ENCODE data around the gene SULF2. TPM values are rescaled to one million over a fixed set of nuclear protein-coding genes. Genes with fewer than 3 reads are reported as not detected.

The SULF2 gene
- total RNA-seq, 2 experiments from 2014 or later = 0.47 to 0.50 TPM

DNA sequence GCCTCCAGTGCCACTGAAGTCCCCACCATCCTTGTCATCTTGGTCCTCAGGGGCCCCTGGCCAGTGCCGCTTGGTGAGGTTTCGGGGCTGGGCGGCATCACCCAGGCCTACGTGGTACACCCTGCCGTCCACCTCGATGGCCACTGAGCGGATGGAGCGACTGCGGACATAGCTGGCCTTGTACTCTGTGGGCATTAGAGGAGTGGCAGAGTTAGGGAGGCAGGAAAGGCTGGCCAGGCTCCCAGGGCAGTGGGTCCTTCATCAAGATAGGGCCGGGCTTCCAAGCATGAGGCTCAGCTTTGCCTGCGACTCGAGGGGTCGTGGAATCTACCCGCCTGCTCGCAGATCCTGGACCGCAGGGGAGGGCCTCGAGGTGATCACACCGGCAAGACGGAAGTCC, 119.0 kb downstream of the SULF2 start:
- POLR2A ChIA-PET = no interaction called here
- CTCF ChIA-PET = interaction anchor here (1.1 to 1.9 kb wide), 2 partner anchors 11 to 12 kb away, joined by 3 to 5 read pairs; no protein-coding TSS in a partner anchor
- Mint-ChIP-seq H3K27me3 (no peaks in the 10 kb centered on the region), H3K4me3 (no peak overlapping the region), H3K4me1 (ENCODE audit: low read depth) (peaks cover 5% of the 10 kb centered on the region), H3K36me3 (ENCODE audit: low read depth) (no peaks in the 10 kb centered on the region), H3K27ac (no peak overlapping the region), H3K9me3 (no peaks in the 10 kb centered on the region)
- ATAC-seq (no peak), DNase-seq (no peak)
- TF ChIP-seq, protein P1, sequence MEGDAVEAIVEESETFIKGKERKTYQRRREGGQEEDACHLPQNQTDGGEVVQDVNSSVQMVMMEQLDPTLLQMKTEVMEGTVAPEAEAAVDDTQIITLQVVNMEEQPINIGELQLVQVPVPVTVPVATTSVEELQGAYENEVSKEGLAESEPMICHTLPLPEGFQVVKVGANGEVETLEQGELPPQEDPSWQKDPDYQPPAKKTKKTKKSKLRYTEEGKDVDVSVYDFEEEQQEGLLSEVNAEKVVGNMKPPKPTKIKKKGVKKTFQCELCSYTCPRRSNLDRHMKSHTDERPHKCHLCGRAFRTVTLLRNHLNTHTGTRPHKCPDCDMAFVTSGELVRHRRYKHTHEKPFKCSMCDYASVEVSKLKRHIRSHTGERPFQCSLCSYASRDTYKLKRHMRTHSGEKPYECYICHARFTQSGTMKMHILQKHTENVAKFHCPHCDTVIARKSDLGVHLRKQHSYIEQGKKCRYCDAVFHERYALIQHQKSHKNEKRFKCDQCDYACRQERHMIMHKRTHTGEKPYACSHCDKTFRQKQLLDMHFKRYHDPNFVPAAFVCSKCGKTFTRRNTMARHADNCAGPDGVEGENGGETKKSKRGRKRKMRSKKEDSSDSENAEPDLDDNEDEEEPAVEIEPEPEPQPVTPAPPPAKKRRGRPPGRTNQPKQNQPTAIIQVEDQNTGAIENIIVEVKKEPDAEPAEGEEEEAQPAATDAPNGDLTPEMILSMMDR (IDR thresholded peaks at IDR 0.05) = no peak
- intact Hi-C loops (cut with micrococcal nuclease) = no loop called here

DNA sequence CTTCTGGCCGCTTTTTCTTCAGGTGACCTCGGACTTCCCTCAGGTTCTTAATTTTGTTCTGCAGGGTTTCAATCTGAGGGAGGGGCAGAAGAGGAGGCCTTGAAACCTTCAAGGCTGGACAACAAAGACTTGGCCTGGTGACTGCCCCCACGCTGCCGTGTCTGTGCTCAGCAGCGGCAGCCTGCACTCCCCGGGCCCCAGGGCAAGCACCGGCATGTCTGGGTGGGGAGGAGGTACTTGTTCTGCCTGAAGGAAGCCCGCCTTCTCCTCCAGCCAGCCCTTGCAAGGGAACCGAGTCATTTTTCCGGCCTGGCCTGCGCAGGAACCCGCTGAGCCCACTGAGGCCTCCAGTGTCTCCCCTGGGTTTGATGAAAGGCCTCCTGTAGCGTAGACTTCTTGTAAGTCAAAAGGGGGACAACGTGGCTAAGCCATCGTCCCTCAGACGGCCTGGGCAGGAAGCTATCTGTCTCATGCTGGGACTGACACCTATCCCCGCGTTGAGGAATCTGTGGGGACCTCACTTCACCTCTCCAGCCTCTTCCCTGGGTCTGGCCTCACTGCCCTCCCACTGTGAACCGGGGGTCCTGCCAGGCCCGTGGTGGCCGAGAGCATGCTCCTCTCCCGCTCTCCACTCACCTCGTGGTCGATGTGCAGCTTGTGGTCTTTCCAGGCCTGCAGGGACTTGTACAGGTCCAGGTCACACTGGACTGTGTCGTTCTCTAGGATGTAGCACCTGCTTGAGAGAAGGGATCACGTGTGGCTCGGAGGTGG, 119.9 kb downstream of the SULF2 start:
- ATAC-seq (no peak), DNase-seq (no peak)
- CTCF ChIA-PET = interaction anchor here (1.9 to 2.7 kb wide), 3 partner anchors 9 to 955 kb away, joined by 5 to 10 read pairs (median 5); no protein-coding TSS in a partner anchor
- Mint-ChIP-seq H3K36me3 (ENCODE audit: low read depth) (no peaks in the 10 kb centered on the region), H3K9me3 (no peaks in the 10 kb centered on the region), H3K4me3 (no peak overlapping the region), H3K4me1 (ENCODE audit: low read depth) (peaks cover 5% of the 10 kb centered on the region), H3K27me3 (no peaks in the 10 kb centered on the region), H3K27ac (no peak overlapping the region)
- intact Hi-C loops (cut with micrococcal nuclease) = no loop called here
- TF ChIP-seq, protein P1 (IDR thresholded peaks at IDR 0.05) = no peak
- POLR2A ChIA-PET = no interaction called here

DNA sequence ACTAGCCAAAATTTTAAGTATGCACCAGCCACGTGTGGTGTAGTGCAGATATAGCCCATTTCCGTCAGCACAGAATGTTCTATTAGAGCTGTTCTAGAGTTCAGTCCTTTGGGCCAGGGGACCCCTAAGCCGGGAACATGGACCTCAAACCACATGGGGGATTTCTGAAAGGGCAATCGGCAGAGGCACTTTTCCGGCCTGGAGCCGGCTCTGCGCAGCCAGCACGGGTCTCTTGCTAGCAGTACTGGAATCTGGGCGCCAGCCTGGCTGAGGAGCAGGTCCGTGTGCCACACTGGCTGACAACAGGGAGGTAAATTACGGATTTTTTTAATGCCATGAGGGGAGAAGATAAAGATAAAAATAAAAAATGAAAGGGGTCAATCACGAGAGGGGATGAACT, 120.5 kb downstream of the SULF2 start:
- intact Hi-C loops (cut with micrococcal nuclease) = no loop called here
- ChIA-PET POLR2A (interaction anchor here (1.1 kb wide), 1 partner anchor 9 kb away, joined by 3 read pairs; no protein-coding TSS in a partner anchor), CTCF (interaction anchor here (0.8 to 2.7 kb wide), 12 partner anchors 8 to 956 kb away, joined by 3 to 18 read pairs (median 5); no protein-coding TSS in a partner anchor)
- Mint-ChIP-seq H3K4me3 (no peak overlapping the region), H3K9me3 (no peaks in the 10 kb centered on the region), H3K4me1 (ENCODE audit: low read depth) (peaks cover 5% of the 10 kb centered on the region), H3K27ac (no peak overlapping the region), H3K27me3 (no peaks in the 10 kb centered on the region), H3K36me3 (ENCODE audit: low read depth) (no peaks in the 10 kb centered on the region)
- DNase-seq (no peak), ATAC-seq (no peak)
- TF ChIP-seq, protein P1 (IDR thresholded peaks at IDR 0.05) = no peak

DNA sequence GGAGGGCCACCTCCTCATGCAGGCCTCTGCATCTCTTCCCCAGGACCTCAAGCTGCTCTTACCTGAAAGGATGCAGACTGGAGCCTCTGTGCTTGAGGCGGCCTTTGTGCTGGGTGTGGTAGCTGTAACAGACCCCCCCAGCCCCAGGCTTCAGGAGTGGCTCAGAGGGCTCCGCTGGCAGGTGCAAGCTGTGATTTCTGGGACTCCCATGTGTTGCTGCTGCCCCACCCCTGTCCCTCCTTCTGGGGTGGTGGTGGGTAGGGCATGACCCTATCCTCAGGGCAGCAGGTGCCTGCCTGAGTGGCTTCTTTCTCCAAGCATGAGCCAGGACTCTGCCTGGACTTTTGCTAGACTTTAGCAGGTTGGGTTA, 121.2 kb downstream of the SULF2 start:
- no peak for DNase-seq
- POLR2A ChIA-PET = interaction anchor here (1.1 kb wide), 1 partner anchor 9 kb away, joined by 3 read pairs; no protein-coding TSS in a partner anchor
- peak; percentile 29 for ATAC-seq
- Mint-ChIP-seq H3K4me1 (ENCODE audit: low read depth) (peaks cover 5% of the 10 kb centered on the region), H3K36me3 (ENCODE audit: low read depth) (no peaks in the 10 kb centered on the region), H3K9me3 (no peaks in the 10 kb centered on the region), H3K27ac (no peak overlapping the region), H3K4me3 (no peak overlapping the region), H3K27me3 (no peaks in the 10 kb centered on the region)
- intact Hi-C loops (cut with micrococcal nuclease) = no loop called here
- TF ChIP-seq, protein P1 (IDR thresholded peaks at IDR 0.05) = peak; percentile 46
- CTCF ChIA-PET = interaction anchor here (0.7 to 2.7 kb wide), 18 partner anchors 8 to 957 kb away, joined by 3 to 18 read pairs (median 4); no protein-coding TSS in a partner anchor
